HG02642 (cell line): ENCODE results near the gene HTRA3.

Experiments
- ATAC-seq: cut with Tn5 transposase; IDR thresholded peaks from one replicate; pipeline ENCODE4 v1.9.1; 2021; ENCODE audit warnings: mild to moderate bottlenecking; ENCODE audit not compliant: unreplicated experiment, poor library complexity

Gene HTRA3

DNA sequence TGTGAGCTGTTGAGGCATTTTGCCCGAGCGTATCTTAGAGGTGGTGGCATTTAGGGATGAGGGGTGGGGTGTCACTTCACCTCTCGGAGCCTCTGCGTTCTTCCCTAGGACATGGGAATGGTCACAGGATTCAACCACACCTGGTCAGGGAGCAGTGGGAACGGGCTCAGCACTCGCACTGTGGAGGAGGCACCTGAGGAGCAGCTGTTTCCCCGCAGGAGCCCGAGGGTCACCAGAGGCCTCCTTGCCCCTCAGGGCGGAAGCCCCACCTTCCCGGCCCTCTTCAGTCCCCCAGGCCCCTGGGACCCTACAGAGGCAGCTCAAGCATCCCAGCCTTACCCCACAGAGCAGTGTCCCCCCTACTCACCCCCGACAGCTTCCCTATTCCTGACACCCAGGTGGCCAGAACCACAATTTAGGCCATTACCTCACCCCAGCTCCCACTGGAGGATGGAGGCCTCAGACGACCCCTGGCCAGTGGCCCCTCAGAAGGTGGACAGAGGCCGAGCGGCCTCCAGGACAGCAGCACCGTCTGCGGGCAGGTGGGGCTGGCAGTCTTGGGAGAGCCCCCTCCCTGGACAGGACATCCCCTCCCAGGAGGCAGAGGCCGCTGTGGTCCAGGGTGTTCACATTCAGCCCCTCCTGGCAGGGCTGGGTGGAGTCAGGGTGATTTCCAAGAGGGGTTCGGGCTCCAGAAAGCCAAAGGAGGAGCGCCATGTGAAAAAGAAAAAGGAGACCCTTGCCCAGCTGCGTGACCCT is 4.2 kb upstream of the HTRA3 start:
- ATAC-seq: no peak

DNA sequence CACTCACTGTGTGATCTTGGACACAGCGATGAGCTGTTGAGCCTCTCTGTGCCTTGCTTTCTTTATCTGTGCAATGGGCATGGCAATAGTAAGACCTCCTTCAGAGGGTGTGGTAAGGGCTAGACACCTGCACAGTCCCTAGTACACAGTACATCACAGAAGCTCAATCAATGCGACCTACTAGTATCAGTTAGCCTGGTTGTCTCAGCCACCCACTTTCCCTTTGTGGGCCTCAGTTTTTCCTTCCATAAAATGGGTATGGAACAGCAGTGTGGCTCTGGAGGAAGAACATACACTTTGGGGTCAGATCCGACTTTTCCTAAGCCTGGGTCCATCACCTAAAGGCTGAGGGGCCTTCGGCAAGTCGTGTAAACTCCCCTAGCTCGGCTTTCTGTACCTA is 3.5 kb upstream of the HTRA3 start:
- ATAC-seq: no peak

DNA sequence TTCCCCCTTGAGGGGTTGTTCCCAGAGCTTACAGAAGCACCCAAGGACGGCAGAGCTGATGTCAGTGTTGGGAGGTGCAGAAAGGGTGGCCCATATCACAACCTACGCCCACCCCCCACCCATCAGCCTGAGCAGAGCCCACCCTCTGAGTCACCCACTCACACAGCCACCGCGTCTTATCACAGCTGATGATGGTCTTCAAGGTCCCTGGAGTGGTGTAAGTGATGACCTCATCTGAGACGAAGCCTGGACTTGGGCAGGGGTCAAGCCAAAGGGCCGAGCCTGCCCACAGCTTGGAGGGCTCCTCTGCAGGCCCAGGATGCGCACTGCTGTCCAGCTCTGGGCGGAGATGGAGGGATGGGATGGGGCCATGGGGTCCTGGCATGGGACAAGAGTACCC is 3.0 kb upstream of the HTRA3 start:
- no peak for ATAC-seq

DNA sequence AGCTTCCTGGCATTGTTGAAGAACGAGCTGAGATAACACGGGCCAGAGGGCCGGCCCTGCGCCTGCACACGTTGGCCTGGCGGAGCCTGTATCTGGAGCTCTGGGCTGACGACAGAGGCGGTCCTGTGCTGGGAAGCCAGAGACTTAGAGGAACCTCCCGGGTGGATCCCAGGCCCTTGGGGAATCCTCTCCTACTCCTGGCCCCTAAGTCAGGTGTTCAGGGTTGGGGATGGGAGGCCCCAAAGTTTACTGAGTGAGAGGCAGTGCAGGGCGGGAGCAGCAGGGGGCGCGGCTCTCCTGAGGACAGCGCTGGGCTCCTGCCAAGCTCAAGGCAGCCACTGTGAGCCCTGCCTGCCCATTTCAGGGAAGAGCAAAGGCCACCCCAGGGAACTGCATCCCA is 2.5 kb upstream of the HTRA3 start:
- peak; percentile 40 for ATAC-seq

DNA sequence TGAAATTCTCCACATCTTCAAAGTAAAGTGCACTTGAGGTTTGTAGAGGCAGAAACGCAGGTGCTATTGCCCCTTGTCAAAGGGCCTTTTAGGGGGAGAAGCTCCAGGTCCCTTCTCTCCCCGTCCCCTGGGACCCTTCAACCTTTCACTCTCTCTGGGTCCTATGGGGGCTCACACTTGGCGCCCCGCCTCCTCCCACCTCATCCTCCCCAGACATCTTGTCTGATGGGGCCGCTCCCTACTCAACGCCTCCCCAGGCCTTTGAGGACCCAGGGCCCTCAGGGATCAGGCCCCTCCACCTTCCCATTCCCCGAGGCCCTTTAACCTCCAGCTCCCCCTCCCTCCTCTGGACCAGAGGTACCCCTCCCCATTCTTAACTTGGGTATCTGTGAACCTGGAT is 1.3 kb upstream of the HTRA3 start:
- ATAC-seq: no peak

DNA sequence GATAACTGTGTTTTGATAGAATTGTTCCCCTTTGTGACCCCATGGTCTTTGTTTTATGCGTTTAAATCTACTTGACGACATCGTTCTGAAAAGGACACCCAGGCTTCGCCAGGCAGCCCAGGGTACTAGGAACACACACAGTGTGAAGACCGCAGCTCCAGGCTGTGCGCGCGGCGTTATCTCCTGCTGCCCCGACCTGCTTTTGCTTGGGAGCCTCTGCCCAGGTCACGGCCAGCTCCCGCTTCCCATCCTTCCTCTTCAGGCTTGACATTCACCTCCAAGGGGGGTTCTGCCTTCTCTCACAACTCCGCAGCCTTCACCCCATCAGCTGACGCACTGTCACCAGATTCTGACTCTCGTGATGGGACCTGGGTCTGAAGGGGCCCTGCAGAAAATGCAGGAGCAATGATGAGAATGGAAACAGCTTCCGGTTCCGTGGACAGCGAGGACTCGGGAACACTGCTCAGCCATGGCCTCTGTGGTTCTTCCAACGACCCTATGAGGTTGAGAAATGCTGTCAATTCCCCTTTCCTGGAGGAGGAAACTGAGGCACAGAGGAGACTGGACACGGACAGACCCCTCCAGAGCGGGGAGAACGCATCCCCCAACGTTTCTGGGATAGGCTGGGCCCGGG is 536 bp upstream of the HTRA3 start:
- no peak for ATAC-seq

DNA sequence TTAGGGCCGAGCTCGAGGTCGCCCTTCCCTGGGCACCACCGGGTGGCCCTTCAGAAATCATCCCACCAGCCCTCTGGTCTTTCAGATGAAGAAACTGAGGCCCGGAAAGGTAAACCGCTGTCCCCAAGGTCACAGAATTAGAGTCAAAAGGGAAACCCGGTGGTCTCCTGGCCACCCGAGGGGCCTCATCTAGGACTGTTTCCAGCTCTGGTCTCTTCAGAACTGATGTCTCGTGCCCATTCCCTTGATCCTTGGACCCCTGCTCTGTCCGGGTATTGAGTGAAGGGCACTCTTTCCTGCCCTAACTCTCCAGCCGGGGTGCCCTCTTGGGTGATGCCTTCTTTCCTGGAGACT is 841 bp downstream of the HTRA3 start:
- no peak for ATAC-seq

DNA sequence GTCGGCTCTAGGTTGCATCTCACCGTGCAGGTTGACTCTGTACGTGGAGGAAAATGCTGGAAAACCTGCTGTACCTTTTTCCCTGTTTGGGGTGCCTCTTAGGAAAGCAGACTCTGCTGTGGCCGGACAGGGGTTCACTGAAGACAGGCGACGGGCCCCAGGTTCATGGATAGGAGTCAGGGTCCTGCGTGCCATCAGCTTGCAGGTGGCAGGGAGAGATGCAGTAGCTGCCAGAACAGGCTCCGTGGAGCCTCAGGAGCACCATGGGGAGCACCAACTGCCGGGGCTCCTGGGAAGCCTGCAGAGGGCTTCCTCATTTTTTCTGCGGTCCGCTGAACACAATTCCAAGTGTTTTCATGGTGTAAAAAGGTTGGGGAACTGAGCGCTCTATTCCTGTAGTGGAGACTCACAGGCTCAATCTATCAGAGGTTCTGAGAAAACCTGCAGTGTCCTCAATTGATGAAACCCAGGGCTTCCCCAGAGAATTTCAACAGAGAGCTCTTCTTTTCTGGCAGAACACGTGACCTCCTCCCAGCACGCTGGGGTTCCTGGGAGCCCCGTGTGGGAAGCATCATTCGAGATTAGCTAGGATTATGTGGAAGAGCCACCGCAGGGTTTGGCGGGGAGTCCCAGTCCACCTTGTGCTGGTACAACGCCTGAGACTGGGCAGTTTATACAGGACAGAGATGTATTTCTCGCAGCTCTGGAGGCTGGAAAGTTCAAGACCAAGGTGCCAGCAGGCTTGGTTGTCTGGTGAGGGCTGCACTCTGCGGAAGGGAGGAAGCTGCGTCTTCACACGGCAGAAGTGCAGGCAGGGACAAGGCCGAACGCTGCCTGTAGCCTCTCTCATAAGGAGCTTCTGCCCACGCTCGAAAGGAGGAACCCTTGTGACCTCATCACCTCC is 1.6 kb downstream of the HTRA3 start:
- no peak for ATAC-seq

DNA sequence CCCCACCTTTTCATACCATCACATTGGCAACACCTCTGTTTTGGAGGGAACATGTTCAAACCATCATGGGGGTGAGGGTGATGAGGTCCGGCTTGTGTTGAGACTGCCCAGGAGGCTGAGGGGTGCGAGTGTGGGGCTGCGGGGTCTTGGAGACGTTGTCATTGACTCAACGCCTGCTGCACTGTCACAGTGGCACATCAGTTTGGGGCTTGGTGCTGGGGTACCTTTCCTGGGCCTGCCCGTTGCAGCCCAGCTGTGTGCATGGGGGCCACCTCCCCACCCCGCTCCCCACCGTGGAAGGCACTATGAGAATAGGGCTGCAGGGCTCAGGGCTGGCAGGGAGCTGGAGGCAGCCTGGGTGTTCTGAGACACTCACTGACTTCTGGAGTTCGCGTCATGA is 2.3 kb downstream of the HTRA3 start:
- no peak for ATAC-seq

DNA sequence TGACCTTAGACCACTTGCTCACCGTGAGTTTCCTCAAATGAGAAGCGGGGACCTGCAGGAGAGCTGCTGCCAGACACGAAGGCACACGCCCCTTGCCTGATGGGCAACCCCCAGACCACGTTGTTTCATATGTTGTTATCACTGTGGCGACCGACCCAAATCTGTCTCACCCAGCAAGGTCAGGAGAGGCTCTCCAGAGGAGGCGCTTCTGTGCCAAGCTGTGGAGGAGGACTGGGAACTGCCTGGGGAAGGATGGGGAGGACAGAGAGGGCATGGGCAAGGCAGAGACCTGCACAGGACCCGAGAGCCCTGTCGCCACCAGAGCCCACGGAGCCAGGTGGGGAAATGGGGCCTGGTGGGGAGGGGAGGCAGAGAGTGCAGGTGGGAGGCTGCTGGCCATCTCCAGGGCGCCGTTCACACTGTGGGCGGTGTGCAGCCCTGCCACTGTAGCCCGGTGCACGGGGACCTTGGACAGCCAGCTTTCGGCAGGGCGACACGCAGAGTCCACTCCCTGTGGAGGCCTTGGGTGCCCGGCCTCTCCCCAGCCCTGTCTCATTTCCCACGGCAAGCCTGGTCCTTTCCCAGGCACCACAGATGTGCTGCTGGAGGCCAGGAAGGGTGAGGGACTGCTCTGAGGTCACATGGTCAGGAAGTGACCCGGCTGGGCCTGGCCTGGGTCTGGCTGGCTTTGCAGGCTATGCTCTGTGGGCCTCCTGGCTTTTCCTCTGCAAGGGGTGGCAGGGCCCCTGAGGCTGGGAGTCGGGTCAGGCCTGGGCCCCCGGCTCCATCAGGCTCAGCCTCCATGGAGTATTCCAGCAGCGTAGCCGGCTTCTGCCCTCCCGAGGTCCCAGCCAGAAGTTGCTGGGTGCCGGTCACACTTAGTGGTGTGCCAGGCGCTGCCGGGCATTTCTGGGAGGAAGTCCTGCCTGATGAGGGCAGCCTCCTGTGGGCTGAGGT is 3.2 kb downstream of the HTRA3 start:
- ATAC-seq: no peak

DNA sequence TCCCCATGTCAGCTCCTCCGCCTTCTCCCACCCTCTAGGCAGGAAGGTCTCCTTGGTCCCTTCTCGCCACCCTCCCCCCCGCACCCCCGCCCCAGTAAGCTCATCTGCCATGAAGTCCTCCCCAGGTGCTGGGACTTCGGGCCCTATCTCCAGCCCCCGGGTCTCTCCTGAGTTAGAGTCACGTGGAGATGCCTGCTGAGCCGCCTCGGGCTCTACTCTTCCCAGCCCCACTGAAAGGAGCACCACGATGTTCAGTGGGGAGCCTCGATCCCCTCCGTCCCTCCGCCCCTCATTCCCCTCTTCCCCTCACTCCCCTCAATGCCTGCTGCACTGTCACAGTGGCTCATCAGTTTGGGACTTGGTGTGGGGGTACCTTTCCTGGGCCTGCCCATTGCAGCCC is 3.9 kb downstream of the HTRA3 start:
- ATAC-seq: no peak

DNA sequence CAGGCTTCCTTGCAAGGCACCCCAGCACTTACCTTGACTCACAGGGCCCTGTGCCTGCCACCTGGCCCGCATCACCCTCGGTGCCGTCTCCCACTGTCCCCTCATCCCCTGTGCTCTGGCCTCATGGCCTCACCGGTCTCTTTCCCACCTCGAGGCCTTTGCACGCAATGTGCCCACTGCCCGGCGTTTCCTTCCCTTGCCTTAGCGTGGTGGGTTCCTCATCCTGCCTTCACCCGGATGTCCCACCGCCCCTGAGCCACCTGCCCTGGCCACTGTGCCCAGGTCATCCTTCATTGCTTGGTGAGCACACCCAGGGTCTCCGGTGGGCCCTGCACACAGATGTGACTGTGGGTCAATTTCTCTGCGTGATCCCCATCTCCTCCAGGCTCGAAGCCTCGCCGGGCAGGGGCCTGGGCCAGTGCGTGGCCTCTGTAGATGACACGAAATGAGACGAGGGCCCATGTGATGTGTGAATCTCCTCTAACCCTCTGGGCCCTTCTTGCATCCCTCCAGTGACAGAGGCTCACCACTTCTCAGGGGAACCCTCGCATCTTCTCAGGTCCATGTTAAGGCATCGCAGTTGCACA is 4.6 kb downstream of the HTRA3 start:
- no peak for ATAC-seq

DNA sequence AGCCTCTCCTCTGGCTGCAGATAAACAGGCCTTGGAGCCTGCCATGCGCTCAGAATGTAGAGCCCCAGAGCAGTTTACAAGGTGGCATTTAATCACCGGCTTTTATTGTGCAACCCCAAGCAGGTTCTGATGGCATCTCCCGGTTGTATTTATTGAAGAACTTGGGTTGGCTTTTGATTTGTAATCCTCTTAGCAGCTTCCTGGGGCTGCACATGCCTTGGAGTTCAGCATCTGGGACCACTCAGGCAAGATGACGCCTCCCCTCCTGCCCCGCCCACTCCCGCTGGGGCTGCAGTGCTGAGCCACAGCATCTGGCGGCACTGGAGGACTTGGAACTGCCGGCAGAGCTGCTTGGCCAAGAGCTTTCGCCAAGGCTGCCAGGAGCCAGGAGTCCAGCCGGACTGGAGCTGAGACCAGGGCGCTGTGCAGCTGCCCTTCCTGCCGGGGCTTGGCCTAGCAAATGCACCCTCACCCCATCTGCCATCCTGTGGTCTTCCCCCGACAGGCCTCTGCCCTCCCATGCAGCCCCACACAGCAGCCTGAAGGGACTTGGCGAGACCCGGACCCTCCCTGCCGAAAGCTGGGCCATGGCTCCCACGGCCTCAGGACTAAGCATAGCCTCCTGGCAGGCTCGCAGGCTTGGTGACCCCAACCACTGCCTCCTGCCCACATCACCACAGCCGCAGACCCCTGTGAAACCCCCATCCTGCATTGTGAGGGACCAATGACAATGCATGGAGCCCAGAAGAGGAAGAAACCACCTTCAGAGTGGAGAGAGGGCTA is 5.4 kb downstream of the HTRA3 start:
- no peak for ATAC-seq

DNA sequence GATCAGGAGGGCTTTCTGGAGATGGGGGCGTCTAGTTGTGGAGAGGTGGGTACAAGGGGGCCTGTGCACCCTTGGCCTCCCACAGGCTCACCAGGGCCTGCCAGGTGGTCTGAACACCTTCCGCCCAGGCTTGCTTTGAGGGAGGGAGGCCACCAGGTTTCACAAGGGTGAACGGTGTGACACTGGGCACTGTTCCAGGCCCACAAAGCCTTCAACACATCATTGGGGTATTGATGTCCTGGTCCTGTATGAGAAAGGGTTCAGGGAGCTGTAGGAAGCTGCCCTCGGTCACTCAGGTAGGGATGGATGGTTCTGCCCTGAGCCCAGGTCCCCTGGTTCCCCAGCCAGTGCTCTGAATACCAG is 6.0 kb downstream of the HTRA3 start:
- ATAC-seq: no peak

DNA sequence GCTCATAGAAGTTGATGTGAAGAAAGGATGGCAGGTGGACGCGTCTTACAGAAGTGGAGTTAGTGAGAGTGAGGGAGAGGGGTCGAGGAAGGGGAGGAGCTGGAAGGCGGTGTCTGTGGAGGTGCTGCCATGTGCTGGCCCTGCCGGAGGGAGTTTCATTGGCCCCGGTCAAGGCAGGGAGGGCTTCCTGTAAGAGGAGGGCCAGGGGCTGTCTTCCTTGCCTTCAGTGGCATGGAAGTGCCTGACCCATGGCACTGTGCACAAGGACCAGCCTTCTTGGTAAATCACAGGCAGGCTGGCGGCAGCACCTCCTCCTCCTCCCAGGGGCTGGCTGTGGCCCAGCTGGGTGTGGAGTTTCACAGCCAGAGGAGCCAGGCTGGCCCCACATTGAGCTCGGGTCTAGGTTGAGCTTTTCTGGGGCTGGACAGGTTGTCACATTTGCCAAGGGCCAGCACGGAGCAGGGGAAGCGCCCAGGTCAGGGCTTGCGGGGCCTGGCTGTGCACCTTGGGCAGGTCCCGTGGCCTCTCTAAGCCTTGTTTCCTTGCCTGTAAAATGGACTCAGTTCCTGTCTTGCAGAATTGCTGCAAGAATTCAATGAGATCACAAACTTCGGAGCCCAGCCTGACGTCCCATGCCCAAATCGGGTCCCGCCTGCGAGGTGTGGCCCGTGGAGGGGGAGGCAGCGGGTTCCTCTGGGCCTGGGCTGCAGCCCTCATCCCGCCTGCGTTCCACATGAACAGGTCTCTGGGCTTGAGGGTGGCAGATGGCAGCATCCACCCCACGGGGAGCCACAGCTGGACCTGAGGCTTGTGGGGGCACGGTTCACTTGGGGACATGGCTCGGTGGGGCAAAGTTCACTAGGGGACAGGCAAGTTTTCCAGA is 7.0 kb downstream of the HTRA3 start:
- no peak for ATAC-seq

DNA sequence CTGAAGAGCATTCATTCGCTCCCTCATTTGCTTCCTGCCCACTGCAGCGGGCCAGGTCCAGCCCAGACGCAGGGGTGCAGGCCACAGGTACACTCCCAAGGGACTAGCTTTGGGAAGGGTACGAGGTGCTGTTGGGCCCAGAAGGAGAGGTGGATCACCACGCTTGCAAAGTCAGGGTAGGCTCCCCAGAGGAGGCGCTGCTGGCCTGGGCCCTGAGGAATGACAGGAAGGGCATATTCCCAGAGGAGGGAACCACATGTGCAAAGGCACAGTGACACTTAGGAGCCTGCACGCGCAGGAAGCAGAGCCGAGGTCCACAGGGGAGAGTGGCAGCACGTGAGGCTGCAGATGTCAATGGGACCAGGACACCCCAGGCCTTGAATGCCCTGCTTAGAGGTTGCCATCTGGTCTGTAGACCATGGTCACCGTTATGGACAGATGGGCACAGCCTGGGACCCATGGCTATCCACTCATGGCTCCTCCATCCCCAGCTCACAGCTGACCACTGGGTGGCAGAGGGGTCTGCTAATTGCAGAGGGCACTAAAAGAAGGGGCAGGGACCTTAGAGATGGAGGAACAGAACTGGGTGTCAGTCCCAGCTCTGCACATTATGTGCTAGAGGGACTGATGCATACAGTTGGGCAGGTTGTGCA is 7.9 kb downstream of the HTRA3 start:
- ATAC-seq: no peak

DNA sequence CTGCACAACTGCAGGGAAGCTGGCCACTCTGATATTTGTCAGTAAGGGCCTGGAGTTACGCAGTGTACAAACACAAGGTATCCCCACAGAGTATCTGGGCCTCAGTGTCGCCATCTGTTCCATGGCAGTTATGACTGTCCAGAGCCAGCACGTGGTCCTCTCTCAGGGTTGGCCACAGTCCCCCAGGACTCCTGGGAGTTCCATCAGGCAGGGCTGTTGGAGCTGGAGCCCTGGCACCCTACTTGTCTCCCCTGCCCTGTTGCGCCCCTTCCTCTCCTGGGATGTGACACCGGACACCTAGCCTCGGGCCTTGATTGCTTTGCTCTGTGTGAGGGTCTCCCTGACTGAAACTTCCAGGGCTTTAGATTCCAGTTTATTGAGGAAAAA is 8.4 kb downstream of the HTRA3 start:
- ATAC-seq: no peak
